Gastroesophageal sphincter (tissue), 3 donors: ENCODE measurements around the gene ECHDC3.

Experiments
- EP300 ChIP-seq: sonication (generic); formaldehyde crosslinking; IDR thresholded peaks from one replicate; pipeline ENCODE4 v1.6.1; 2017; ENCODE audit warnings: antibody characterized with exemption, mild to moderate bottlenecking
- POLR2A ChIP-seq, 2 donors: fragments of 450-650 bp; IDR thresholded peaks; one replicate each; pipeline ENCODE4 v1.6.1; 2017; ENCODE audit warnings: antibody characterized with exemption in 2 of 2, mild to moderate bottlenecking in 2 of 2, moderate library complexity in 1 of 2
- TF ChIP-seq, protein P1 (sequence below), 4 experiments: fragments of 200-600 bp in 2 of 4; fragments of 450-650 bp in 2 of 4; sonication (generic) in 1 of 4; IDR thresholded peaks; one replicate each; pipeline ENCODE4 v1.5.1; 2017 to 2019; ENCODE audit warnings: antibody characterized with exemption in 4 of 4, mild to moderate bottlenecking in 2 of 4, moderate library complexity in 2 of 4

- TF ChIP-seq, protein P1, sequence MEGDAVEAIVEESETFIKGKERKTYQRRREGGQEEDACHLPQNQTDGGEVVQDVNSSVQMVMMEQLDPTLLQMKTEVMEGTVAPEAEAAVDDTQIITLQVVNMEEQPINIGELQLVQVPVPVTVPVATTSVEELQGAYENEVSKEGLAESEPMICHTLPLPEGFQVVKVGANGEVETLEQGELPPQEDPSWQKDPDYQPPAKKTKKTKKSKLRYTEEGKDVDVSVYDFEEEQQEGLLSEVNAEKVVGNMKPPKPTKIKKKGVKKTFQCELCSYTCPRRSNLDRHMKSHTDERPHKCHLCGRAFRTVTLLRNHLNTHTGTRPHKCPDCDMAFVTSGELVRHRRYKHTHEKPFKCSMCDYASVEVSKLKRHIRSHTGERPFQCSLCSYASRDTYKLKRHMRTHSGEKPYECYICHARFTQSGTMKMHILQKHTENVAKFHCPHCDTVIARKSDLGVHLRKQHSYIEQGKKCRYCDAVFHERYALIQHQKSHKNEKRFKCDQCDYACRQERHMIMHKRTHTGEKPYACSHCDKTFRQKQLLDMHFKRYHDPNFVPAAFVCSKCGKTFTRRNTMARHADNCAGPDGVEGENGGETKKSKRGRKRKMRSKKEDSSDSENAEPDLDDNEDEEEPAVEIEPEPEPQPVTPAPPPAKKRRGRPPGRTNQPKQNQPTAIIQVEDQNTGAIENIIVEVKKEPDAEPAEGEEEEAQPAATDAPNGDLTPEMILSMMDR (IDR thresholded peaks at IDR 0.05) = no peak
- TF ChIP-seq POLR2A (IDR thresholded peaks at IDR 0.05) (no peak), EP300 (no peak)
Measured at GRCh38 chr10:11713963-11714362, 28.2 kb upstream of the ECHDC3 start.
